Stimulated activated CD4-positive, alpha-beta T cell treated with anti-CD3 and anti-CD28 coated beads, Interleukin-15, amount 100 ng/mL, for 24 hours (primary cell): ENCODE data around the gene OR52M1.

Experiments used
- DNase-seq: peaks from one replicate; pipeline ENCODE4 v3.0.0-alpha.2; 2020

The OR52M1 gene

GRCh38 chr11:4576880-4577279, 31.9 kb downstream of the OR52M1 start:
- no peak for DNase-seq

GRCh38 chr11:4577761-4578160, 32.8 kb downstream of the OR52M1 start:
- no peak for DNase-seq

- DNase-seq = no peak
These were observed 33.6 kb downstream of the OR52M1 start for GRCh38 chr11:4578624-4579023.

- DNase-seq = no peak
These were observed 35.1 kb downstream of the OR52M1 start for GRCh38 chr11:4580124-4580523.

GRCh38 chr11:4581443-4581842, 36.5 kb downstream of the OR52M1 start, which contains the start of gene OR52I2:
Gene OR52I2, plus strand, starts transcription at chr11:4581743.
- DNase-seq = no peak

- DNase-seq = no peak
These were observed 44.0 kb downstream of the OR52M1 start for GRCh38 chr11:4589017-4589416.

GRCh38 chr11:4593739-4594138, 48.7 kb downstream of the OR52M1 start, which contains the start of gene OR52I1:
Gene OR52I1, plus strand, starts transcription at chr11:4594039. Its CDS starts 0 bp downstream, at chr11:4594039.
- DNase-seq = no peak
